Measurements from ENCODE around the gene ADAMTS12. TPM values are rescaled to one million over a fixed set of nuclear protein-coding genes. Genes with fewer than 3 reads are reported as not detected.

ADAMTS12 gene
- total RNA-seq, 1 experiment from 2014 or later, result 0.05 TPM

DNA sequence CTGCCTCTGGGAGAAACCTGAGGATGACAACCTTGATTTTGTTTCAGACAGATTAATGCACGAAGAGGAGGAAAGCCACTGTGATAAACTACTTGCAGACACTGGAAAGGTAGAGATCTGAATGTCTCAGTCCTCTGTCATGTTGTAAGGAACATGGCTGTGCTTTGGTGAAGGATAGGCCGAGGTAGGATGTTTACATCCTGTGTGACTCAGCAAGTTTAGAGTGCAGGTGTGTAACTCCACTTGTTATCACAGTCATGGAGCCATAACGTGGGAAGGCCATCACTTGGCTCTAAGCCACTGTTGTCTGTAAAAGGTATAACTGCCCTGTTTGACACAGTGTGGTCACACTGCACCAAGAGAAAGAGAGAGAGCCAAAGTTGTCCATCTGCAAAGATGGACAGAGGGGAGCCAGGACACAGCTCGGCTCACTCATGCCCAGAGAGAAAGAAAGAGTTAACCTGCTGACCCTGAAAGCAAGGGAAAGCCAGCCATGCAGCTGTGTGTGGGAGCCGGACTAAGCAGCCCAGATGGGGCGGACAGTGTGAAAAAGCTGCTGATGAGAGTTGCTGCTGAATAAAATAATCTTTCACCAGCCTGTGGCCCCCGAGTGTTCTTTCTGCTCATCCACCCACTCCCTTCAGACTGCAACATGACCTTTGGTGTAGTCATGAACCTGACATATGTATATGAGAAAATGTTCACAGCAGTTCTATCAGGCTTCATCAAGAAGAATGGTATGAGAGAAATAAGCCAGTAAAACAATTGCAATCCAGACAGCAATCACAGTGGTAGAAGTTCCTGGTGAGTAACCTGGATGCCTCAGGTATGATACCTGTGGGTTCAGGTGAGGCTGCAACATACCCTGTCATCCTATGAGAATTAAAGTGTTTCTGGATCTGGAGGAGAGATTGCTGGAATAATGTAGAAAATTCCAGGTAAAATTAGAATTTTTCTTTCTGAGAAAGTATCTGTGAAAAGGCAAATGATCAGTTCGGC is 335.2 kb downstream of the ADAMTS12 start:
- TF ChIP-seq EZH2phosphoT487 (IDR thresholded peaks at IDR 0.05; ENCODE audit: borderline replicate concordance) (no peak), POLR2AphosphoS5 (IDR thresholded peaks at IDR 0.05; ENCODE audit: low read depth, low read length) (no peak), TCF7L2 (IDR thresholded peaks at IDR 0.05; ENCODE audit: borderline replicate concordance, extremely low read depth, insufficient read depth, insufficient read length) (no peak), RAD21 (IDR thresholded peaks at IDR 0.05; ENCODE audit: low read depth) (no peak)
- Histone ChIP-seq H3K9ac (ENCODE audit: low read length) (no peak overlapping the region), H2AFZ (ENCODE audit: low read depth, low read length, poor library complexity, severe bottlenecking) (no peak overlapping the region), H3K4me3 (replicated peaks in 1 of 2; ENCODE audit: low read depth in 1 of 2, low read length in 2 of 2) (no peak overlapping the region), H3K9me3 (ENCODE audit: control insufficient read depth in 1 of 2, insufficient read depth in 1 of 2, low read depth in 1 of 2, low read length in 2 of 2) (no peaks in the 10 kb centered on the region), H3K27ac (ENCODE audit: low read depth, low read length) (no peak overlapping the region), H3K4me2 (ENCODE audit: low read length) (no peak overlapping the region), H4K20me1 (ENCODE audit: insufficient read depth) (no peaks in the 10 kb centered on the region), H3K27me3 (ENCODE audit: insufficient read depth, low read length) (peaks cover 7% of the 10 kb centered on the region; the same call in 1 of the 2 replicates), H3K4me1 (ENCODE audit: control insufficient read depth in 1 of 2, insufficient read depth in 2 of 2, low read length in 2 of 2) (no peaks in the 10 kb centered on the region), H3K36me3 (ENCODE audit: control insufficient read depth in 1 of 2, insufficient read depth in 2 of 2, low read length in 2 of 2) (no peaks in the 10 kb centered on the region), H3K9me2 (ENCODE audit: insufficient read depth) (no peaks in the 10 kb centered on the region), H3K79me2 (ENCODE audit: insufficient read depth, low read length) (no peaks in the 10 kb centered on the region)
- CTCF ChIA-PET, result no interaction called here
- DNase-seq (ENCODE audit: low read depth, low spot score) (no peak), ATAC-seq (no peak)
- RAD21 ChIA-PET (ENCODE audit: low non-redundant PET in 1 of 2, low total read pairs in 2 of 2, uncharacterized antibody in 2 of 2, unreplicated experiment in 2 of 2), result no interaction called here
- no TSS peak for BruUV-seq (replicated peaks)
- intact Hi-C loops (cut with micrococcal nuclease), result no loop called here
- POLR2A ChIA-PET, result no interaction called here

DNA sequence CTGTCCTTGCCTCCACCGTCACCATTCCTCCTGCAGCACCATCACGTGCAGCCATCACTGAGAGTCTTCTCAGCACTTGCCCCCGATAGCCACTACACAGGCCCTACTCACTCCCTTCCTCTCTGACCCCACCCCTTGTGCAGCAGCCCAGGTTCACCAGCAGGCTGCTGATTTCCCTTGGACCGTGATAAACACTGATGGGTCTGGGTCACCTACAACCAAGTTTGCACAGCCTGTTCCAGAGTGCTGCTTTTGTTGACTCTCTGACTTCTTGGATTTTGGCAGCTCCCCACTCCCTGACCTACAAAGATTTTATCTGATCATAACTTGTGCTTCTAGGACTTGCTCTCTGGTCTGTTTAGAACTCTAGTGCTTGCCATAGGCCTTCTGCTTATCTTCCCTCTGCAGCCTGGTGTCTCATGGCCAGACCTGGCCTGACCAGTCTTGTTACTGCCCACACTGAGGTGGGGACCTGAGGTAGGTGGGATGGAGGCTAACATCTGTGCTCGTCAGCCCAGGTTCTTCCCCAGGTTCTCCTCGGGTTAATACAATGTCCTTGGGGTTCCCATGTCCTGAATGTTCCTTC is 341.7 kb downstream of the ADAMTS12 start:
- intact Hi-C loops (cut with micrococcal nuclease), result no loop called here
- POLR2A ChIA-PET, result no interaction called here
- TF ChIP-seq, protein P1, sequence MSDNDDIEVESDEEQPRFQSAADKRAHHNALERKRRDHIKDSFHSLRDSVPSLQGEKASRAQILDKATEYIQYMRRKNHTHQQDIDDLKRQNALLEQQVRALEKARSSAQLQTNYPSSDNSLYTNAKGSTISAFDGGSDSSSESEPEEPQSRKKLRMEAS (IDR thresholded peaks at IDR 0.05), result no peak
- TF ChIP-seq POLR2AphosphoS5 (IDR thresholded peaks at IDR 0.05; ENCODE audit: low read depth, low read length) (no peak), POLR2A (IDR thresholded peaks at IDR 0.05; ENCODE audit: borderline replicate concordance, extremely low read depth, insufficient read depth, insufficient read length) (no peak), TCF7L2 (IDR thresholded peaks at IDR 0.05; ENCODE audit: borderline replicate concordance, extremely low read depth, insufficient read depth, insufficient read length) (no peak), SRF (IDR thresholded peaks at IDR 0.05; ENCODE audit: low read depth) (no peak), EGR1 (IDR thresholded peaks at IDR 0.05; ENCODE audit: low read depth) (no peak), YY1 (IDR thresholded peaks at IDR 0.05; ENCODE audit: extremely low read depth, insufficient replicate concordance, low read depth, low read length) (no peak), EZH2phosphoT487 (IDR thresholded peaks at IDR 0.05; ENCODE audit: borderline replicate concordance) (no peak), ZFX (IDR thresholded peaks at IDR 0.05) (no peak), SP1 (IDR thresholded peaks at IDR 0.05; ENCODE audit: low read depth) (no peak), CEBPB (IDR thresholded peaks at IDR 0.05; ENCODE audit: low read depth) (no peak), SIN3A (IDR thresholded peaks at IDR 0.05; ENCODE audit: low read depth) (no peak), ELF1 (IDR thresholded peaks at IDR 0.05; ENCODE audit: borderline replicate concordance, low read depth) (no peak)
- TF ChIP-seq, protein P2, sequence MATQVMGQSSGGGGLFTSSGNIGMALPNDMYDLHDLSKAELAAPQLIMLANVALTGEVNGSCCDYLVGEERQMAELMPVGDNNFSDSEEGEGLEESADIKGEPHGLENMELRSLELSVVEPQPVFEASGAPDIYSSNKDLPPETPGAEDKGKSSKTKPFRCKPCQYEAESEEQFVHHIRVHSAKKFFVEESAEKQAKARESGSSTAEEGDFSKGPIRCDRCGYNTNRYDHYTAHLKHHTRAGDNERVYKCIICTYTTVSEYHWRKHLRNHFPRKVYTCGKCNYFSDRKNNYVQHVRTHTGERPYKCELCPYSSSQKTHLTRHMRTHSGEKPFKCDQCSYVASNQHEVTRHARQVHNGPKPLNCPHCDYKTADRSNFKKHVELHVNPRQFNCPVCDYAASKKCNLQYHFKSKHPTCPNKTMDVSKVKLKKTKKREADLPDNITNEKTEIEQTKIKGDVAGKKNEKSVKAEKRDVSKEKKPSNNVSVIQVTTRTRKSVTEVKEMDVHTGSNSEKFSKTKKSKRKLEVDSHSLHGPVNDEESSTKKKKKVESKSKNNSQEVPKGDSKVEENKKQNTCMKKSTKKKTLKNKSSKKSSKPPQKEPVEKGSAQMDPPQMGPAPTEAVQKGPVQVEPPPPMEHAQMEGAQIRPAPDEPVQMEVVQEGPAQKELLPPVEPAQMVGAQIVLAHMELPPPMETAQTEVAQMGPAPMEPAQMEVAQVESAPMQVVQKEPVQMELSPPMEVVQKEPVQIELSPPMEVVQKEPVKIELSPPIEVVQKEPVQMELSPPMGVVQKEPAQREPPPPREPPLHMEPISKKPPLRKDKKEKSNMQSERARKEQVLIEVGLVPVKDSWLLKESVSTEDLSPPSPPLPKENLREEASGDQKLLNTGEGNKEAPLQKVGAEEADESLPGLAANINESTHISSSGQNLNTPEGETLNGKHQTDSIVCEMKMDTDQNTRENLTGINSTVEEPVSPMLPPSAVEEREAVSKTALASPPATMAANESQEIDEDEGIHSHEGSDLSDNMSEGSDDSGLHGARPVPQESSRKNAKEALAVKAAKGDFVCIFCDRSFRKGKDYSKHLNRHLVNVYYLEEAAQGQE (IDR thresholded peaks at IDR 0.05; ENCODE audit: low read depth), result no peak
- TF ChIP-seq, protein P3, sequence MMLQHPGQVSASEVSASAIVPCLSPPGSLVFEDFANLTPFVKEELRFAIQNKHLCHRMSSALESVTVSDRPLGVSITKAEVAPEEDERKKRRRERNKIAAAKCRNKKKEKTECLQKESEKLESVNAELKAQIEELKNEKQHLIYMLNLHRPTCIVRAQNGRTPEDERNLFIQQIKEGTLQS (IDR thresholded peaks at IDR 0.05), result no peak

More for the DNA sequence above, 341.7 kb downstream of the ADAMTS12 start:
- ATAC-seq, result 0 out of 2 replicates have a peak, but pooled peaks have one; percentile 32
- Histone ChIP-seq H3K36me3 (ENCODE audit: control insufficient read depth in 1 of 2, insufficient read depth in 2 of 2, low read length in 2 of 2) (no peaks in the 10 kb centered on the region), H4K20me1 (ENCODE audit: insufficient read depth) (no peaks in the 10 kb centered on the region), H3K27me3 (ENCODE audit: insufficient read depth, low read length) (peaks cover 22% of the 10 kb centered on the region; the same call in 1 of the 2 replicates), H3K9ac (ENCODE audit: low read length) (no peak overlapping the region), H3K79me2 (ENCODE audit: insufficient read depth, low read length) (no peaks in the 10 kb centered on the region), H3K4me1 (ENCODE audit: control insufficient read depth in 1 of 2, insufficient read depth in 2 of 2, low read length in 2 of 2) (no peaks in the 10 kb centered on the region), H3K27ac (ENCODE audit: low read depth, low read length) (no peak overlapping the region), H3K4me3 (replicated peaks in 1 of 2; ENCODE audit: low read depth in 1 of 2, low read length in 2 of 2) (no peak overlapping the region), H3K9me3 (ENCODE audit: control insufficient read depth in 1 of 2, insufficient read depth in 1 of 2, low read depth in 1 of 2, low read length in 2 of 2) (no peaks in the 10 kb centered on the region), H3K9me2 (ENCODE audit: insufficient read depth) (no peaks in the 10 kb centered on the region), H3K4me2 (ENCODE audit: low read length) (no peak overlapping the region), H2AFZ (ENCODE audit: low read depth, low read length, poor library complexity, severe bottlenecking) (no peak overlapping the region)
- ChIA-PET CTCF (no interaction called here), RAD21 (ENCODE audit: low non-redundant PET in 1 of 2, low total read pairs in 2 of 2, uncharacterized antibody in 2 of 2, unreplicated experiment in 2 of 2) (no interaction called here)
- no TSS peak for BruUV-seq (replicated peaks)
- no peak for DNase-seq (ENCODE audit: low read depth, low spot score)

All from HCT116 (cell line).